ENCODE data around the gene SEMA3E.

The SEMA3E gene

GRCh38 chr7:83548250-83548649, 100.7 kb downstream of the SEMA3E start:
- no peaks in the 10 kb centered on the region for H3K36me3 ChIP-seq
- no peak for DNase-seq
- H3K27me3 ChIP-seq (ENCODE audit: insufficient read depth, low read depth, severe bottlenecking) = no peaks in the 10 kb centered on the region
- H3K27ac ChIP-seq = no peak overlapping the region
- H3K4me3 ChIP-seq (ENCODE audit: low read depth, low read length) = no peak overlapping the region
- no peak for TF ChIP-seq CTCF (IDR thresholded peaks at IDR 0.05; ENCODE audit: low read depth, low read length)
- H3K9me3 ChIP-seq (ENCODE audit: severe bottlenecking) = no peaks in the 10 kb centered on the region

- Histone ChIP-seq H3K27me3 (ENCODE audit: insufficient read depth, low read depth, severe bottlenecking) (no peaks in the 10 kb centered on the region), H3K36me3 (no peaks in the 10 kb centered on the region), H3K27ac (no peak overlapping the region), H3K9me3 (ENCODE audit: severe bottlenecking) (no peaks in the 10 kb centered on the region), H3K4me3 (ENCODE audit: low read depth, low read length) (no peak overlapping the region)
- TF ChIP-seq CTCF (IDR thresholded peaks at IDR 0.05; ENCODE audit: low read depth, low read length) = no peak
- DNase-seq = no peak
Observed at GRCh38 chr7:83547526-83547925, 101.4 kb downstream of the SEMA3E start.

- Histone ChIP-seq H3K9me3 (ENCODE audit: severe bottlenecking) (no peaks in the 10 kb centered on the region), H3K27me3 (ENCODE audit: insufficient read depth, low read depth, severe bottlenecking) (no peaks in the 10 kb centered on the region), H3K27ac (no peak overlapping the region), H3K36me3 (no peaks in the 10 kb centered on the region), H3K4me3 (ENCODE audit: low read depth, low read length) (no peak overlapping the region)
- DNase-seq = no peak
- no peak for TF ChIP-seq CTCF (IDR thresholded peaks at IDR 0.05; ENCODE audit: low read depth, low read length)
Observed at GRCh38 chr7:83546586-83546985, 102.4 kb downstream of the SEMA3E start.

GRCh38 chr7:83541187-83541960, 107.6 kb downstream of the SEMA3E start:
- no peak for DNase-seq

GRCh38 chr7:83534488-83534887, 114.5 kb downstream of the SEMA3E start:
- Histone ChIP-seq H3K36me3 (no peaks in the 10 kb centered on the region), H3K27me3 (ENCODE audit: insufficient read depth, low read depth, severe bottlenecking) (no peaks in the 10 kb centered on the region), H3K4me3 (ENCODE audit: low read depth, low read length) (no peak overlapping the region), H3K9me3 (ENCODE audit: severe bottlenecking) (no peaks in the 10 kb centered on the region), H3K27ac (no peak overlapping the region)
- no peak for TF ChIP-seq CTCF (IDR thresholded peaks at IDR 0.05; ENCODE audit: low read depth, low read length)
- no peak for DNase-seq

More at GRCh38 chr7:83541187-83541960, 107.6 kb downstream of the SEMA3E start:
- TF ChIP-seq CTCF (IDR thresholded peaks at IDR 0.05; ENCODE audit: low read depth, low read length) = no peak
- Histone ChIP-seq H3K4me3 (ENCODE audit: low read depth, low read length) (no peak overlapping the region), H3K27me3 (ENCODE audit: insufficient read depth, low read depth, severe bottlenecking) (no peaks in the 10 kb centered on the region), H3K9me3 (ENCODE audit: severe bottlenecking) (no peaks in the 10 kb centered on the region), H3K36me3 (no peaks in the 10 kb centered on the region), H3K27ac (no peak overlapping the region)

- Histone ChIP-seq H3K27me3 (ENCODE audit: insufficient read depth, low read depth, severe bottlenecking) (no peaks in the 10 kb centered on the region), H3K36me3 (no peaks in the 10 kb centered on the region), H3K9me3 (ENCODE audit: severe bottlenecking) (no peaks in the 10 kb centered on the region), H3K4me3 (ENCODE audit: low read depth, low read length) (no peak overlapping the region), H3K27ac (no peak overlapping the region)
- TF ChIP-seq CTCF (IDR thresholded peaks at IDR 0.05; ENCODE audit: low read depth, low read length) = no peak
- no peak for DNase-seq
Observed at GRCh38 chr7:83532219-83532618, 116.7 kb downstream of the SEMA3E start.
